ENCODE data around the gene METTL24.
"Not testable (repeated sequence)": the region's sequence is repeated elsewhere in the genome, so short reads cannot be mapped to it uniquely, and the experiment has no call there.

METTL24 gene

GRCh38 chr6:110332281-110332680, 25.9 kb downstream of the METTL24 start:
- no peak for FAIRE-seq

DNA sequence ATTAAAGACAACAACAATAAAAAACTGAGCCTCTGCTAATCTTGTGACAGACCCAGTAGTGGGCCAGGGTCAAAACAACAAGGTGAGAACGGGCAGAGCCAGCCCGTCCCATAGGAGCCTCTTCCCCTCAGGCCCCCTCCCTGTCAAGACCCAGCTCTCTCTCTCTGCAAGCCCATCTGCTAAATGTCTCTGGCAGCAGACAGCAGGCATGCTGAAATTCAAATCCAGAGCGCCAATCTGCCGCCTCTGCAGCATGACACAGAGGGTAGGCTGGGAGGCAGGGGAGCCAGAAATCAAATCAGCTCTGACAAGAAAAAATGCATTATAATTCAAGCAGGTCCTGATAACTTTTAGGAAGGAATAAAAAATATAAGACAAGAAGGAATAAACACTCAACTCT, 26.3 kb downstream of the METTL24 start:
- no peak for FAIRE-seq

DNA sequence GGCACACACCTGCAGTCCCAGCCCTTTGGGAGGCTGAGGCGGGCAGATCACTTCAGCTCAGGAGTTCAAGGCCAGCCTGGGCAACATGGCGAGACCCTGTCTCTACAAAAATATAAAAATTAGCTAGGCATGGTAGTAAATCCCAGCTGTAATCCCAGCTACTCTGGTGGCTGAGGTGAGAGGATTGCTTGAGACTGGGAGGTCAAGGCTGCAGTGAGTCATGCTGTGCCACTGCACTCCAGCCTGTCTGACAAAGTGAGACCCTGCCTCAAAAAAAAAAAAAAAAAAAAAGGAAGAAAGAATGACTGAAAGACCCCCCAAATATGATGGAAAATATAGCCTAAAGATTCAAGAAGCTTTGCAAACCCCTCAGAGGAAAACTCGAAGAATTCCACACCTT, 26.8 kb downstream of the METTL24 start:
- FAIRE-seq: no peak

GRCh38 chr6:110329714-110330436, 28.3 kb downstream of the METTL24 start:
- no peak for FAIRE-seq

DNA sequence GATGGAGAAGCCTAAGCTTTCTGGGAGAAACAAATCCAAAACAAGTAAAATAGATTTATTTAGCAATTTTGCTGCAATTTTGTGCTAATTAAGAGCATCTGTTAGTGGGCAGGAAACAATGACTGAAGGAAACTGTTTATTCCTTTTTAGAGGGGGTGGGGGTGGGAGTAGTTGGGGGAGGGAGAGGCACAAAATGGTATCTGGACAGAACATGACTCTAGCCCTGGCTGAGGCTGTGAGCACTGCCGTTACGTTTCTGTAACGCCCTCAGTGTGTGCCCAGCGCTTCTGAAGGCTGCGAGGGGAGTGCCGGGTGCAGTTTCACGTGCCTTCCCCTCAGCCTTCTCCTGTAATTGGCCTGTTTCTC, 28.8 kb downstream of the METTL24 start:
- FAIRE-seq: no peak

DNA sequence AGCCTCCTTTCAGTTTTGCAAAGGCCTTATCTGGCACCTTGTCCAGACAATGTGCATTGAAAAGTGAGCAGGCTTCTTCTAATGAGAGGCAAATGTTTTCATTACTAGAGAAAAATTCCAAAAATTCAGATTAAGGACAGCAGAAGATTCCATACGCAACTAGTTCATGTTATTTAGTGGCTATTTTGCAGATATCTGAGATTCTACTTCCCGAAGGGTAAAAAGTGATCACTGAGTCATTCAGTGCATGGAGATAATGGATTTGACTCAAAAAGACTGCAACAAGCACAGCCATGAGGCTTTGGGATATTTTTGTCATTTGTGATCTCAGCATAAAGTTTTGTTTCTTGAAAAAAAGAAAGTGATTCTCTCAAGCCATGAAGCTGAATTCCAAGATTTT, 29.9 kb downstream of the METTL24 start:
- FAIRE-seq: no peak

DNA sequence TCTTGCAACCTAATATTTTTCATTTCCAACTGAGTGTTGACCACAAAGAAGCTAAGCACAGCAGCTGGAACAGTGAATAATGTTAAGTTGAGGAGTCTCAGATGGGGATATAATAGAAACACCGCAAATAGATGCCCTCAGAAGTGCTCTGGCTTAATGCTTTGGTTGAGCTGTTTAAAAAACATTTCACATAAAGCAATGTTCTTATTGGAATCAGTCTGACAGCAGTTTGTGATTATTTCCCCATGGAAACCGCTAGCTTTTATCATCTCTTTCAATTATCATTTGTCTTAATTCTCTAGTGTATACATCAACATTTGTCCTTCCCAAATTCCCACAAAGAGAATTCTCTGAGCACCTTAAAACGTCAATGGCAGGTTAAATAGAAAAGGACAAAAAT, 30.8 kb downstream of the METTL24 start:
- FAIRE-seq: no peak

- no peak for FAIRE-seq
Measured at GRCh38 chr6:110326609-110327008, 31.5 kb downstream of the METTL24 start.

DNA sequence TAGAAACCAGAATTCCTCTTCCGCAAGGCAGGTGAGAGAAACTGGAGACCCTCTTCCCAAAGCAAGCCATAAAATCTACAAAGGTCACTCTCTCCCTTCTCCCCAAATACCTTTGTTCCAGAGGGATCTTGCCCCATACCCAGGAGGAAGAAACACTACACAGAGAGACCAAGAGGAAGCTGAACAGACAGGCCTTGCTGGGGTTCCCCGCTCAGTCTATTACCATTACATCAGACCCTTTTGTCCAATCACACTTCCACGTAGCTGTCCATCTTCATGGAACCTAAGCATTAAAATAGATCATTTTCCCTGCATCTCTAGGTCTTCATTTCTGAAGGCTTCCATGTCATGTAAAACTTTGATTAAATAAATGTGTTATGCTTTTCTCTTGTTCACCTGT, 32.1 kb downstream of the METTL24 start:
- FAIRE-seq: no peak

- FAIRE-seq: no peak
Measured at GRCh38 chr6:110325197-110325596, 33.0 kb downstream of the METTL24 start.

DNA sequence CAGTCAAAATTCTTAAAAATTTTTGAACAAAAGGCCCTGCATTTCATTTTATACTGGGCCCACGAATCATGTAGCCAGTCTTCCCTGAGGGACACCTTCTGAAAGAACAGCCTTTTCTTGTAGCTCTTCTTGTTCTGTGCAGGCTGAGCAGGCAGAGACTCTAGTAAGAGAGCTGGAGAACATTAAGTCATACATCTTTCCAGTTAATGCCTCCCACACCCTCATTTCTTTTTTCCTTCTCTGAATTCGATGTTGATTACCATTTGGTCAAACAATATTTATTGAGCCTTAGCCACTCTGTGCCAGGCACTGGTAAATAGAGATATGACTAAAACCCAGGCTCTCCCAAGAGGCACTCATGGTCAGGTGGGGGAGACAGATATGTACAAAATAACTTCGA, 33.6 kb downstream of the METTL24 start:
- no peak for FAIRE-seq

GRCh38 chr6:110323258-110323657, 34.9 kb downstream of the METTL24 start:
- no peak for FAIRE-seq

- no peak for FAIRE-seq
Measured at GRCh38 chr6:110322874-110323242, 35.3 kb downstream of the METTL24 start.

GRCh38 chr6:110322151-110322873, 35.8 kb downstream of the METTL24 start:
- no peak for FAIRE-seq

DNA sequence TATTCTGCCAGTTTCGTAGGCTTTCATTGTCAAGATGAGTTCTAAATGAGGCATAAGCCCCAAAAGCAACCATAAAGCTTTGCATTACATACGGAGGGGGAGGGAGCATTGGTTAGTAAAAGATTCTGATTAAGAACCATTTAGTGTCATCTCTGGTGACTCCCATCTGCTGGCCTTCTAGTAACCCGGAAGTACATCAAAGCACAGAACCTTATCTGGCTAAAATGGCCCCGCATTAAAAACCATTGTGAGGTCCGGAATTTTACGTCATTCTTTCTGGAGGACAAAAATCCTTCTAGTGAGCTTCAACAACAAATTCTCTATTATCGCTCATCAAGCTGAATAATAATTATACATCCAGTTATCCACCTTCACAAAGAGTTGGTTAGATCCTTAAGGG, 37.8 kb downstream of the METTL24 start:
- no peak for FAIRE-seq

DNA sequence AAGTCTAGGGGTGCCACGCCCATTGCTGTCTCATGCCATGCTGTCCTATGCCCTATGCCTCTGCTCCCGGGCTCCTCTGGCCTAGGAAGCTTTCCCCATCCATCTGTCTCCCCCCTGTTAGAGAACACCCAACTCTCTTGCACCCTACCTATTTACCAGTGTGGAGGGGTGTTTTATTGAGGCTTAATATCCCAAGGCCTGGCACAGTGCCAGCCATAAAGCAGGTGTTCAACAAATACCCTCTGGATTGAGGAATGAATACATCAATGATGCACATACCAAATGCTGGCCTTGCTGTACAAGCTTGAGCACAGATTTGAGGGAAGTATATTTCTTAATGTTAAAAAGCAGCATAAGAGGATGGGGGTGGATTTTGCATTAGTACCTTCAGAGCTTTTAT, 38.3 kb downstream of the METTL24 start:
- no peak for FAIRE-seq

DNA sequence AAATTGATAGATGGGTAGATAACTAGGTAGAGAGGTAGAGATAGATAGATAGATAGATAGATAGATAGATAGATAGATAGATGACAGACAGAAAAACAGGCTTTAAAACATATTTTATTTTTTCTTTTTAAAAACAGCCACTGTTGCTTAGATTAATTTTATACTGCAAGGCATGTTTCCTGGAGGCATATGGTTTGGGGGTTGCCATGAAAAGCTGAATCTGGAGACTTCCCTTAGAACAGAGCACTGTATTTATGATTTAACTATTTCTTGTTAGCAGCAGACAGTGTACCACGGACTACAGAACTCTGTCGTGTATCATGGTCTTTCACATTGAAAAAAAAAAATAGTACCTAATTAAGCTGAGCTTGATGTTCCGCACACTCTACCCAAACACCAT, 38.8 kb downstream of the METTL24 start:
- FAIRE-seq: no peak

DNA sequence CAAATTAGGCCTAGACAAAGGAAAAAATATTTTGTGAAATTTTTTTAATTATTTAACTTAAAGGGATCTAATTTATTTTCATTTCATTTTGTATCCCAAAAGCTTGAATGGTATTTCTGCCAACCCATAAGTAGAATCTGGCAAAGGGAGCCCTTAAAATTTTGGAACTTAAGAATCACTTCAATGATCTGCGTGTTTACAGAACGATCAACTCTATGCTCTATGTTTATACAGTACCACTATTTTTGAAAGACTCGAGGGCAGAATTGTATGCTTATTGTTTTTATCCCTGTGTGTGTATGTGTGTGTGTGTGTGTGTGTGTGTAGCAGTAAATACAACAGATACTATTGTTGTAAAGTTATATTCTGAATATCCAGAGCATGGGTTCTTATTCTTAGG, 39.2 kb downstream of the METTL24 start:
- FAIRE-seq: no peak

- FAIRE-seq: no peak
Measured at GRCh38 chr6:110317646-110318045, 40.5 kb downstream of the METTL24 start.

DNA sequence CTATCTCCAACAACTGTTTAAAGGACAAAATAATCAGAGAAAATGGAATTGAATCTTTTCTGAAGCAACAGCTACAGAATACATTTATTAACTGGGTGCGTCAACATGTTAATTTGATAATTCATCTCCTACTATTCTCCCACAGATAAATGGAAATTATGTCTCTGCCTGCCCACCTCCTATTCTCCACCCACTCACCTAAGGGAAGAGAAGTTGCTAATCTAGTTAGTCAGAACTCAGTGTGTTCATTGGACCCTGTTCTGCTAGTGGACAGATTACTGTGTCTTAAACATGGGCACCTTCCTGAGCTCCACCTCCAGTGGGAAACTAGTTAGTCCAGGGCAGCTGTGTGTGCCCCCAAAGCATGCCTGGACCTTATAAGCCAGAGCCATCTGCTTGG, 41.0 kb downstream of the METTL24 start:
- FAIRE-seq: no peak

GRCh38 chr6:110315869-110316398, 42.2 kb downstream of the METTL24 start:
- FAIRE-seq: no peak

DNA sequence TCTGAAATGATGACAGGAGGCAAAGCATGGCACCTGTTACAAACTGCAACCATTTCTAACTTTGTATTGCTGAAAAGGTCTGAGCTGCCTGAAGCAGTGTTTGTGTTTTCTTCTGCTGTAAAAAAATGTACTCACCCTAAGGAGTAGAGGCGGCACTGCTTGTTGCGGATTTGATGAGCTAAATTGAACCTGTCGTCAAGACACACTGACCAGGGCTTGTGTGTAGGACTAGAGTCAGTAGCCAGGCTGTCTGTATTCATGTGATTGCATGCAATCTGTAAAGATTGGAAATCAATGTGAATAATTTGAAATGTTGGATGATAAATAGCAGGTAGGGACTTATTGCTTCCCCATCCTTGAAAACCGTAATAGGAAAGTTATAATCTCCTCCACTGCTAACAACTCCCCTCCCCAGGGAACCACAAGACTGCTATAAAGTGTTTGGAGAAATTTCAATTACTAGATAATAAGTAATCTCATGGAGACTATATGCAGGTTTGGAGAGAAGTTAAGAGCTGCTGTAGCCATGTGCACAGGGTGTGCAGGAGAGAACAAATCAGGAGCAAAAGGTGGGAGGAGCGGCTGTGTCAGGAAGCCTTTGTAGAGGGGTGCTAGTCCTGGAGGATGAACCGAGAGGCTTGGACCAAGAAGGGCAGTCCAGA, 42.8 kb downstream of the METTL24 start:
- FAIRE-seq: no peak

- FAIRE-seq: no peak
Measured at GRCh38 chr6:110310861-110311446, 47.2 kb downstream of the METTL24 start.

- FAIRE-seq: not testable (repeated sequence)
Measured at GRCh38 chr6:110309432-110309831, 48.7 kb downstream of the METTL24 start.

All from colon (tissue), 2 donors.